ENCODE data around the gene NPR1. TPM values are rescaled to one million over a fixed set of nuclear protein-coding genes. Genes with fewer than 3 reads are reported as not detected.

The NPR1 gene
- total RNA-seq, 6 experiments from 2014 or later: 0.05 TPM; not detected in 5

DNA sequence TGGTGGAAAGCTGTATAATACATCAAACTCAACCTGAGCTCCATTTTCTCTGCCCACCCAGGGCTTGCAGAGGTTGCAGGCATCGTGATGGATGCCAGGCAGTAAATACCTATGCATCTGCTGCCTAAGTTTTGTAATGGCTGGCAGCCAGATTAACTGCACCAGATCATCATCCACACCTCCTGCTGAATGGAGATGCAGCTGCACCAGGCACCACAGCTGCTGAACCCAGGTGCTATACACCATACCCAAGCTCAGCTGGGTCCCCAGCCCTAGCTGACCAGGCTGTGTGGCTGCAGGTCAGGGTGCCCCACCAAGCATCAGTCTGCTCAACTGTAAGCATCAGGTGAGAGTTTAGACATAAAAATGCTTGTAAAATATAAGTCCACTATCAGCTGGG is 26.7 kb upstream of the NPR1 start:
- no peak overlapping the region for H3K27ac Mint-ChIP-seq
- TF ChIP-seq CTCF (IDR thresholded peaks at IDR 0.05): no peak
- H3K27me3 Mint-ChIP-seq (ENCODE audit: insufficient read depth): peaks cover 4% of the 10 kb centered on the region; the same call in 1 of the 2 replicates
- no peaks in the 10 kb centered on the region for H3K9me3 Mint-ChIP-seq
- peaks cover 8% of the 10 kb centered on the region for H3K36me3 Mint-ChIP-seq (ENCODE audit: low read depth)
- H3K4me3 Mint-ChIP-seq: no peak overlapping the region
- no peak for DNase-seq
- H3K4me1 Mint-ChIP-seq (ENCODE audit: low read depth): peaks cover 11% of the 10 kb centered on the region

DNA sequence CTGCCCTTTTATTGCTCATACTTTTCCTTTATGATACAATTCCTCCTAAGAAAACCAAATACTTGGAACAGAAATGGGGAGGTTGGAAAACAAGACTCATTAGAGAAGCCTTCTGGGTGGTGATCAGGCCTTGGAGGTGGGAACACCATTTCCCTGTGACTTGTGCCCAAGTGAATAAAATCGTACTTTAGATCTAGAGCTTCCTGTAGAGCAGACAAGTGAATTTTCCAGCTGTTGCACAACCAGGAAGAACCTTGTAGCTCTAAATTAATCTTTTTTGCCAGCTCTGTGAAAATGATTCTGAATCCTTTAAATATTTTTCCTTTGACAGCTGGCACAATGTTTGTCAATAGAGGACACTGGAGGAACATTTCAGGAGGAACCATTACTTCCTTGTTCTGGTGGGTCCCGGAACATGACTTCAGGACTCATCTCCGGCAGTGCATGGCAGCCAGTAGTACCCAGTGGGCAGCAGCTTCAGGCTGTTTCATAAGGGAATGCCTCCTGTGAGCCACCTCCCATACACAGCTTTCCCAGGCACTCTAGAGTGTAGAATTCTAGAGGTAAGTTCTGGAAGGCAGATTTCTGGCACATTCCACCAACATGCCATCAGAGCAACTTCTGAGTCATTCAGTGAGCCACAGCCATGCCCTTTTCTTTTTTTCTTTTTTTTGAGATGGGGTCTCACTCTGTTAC is 25.5 kb upstream of the NPR1 start:
- Mint-ChIP-seq H3K4me1 (ENCODE audit: low read depth) (peaks cover 10% of the 10 kb centered on the region), H3K9me3 (no peaks in the 10 kb centered on the region)

GRCh38 chr1:153655333-153655732 is 23.2 kb upstream of the NPR1 start:
- no peaks in the 10 kb centered on the region for H3K9me3 Mint-ChIP-seq
- no peak for TF ChIP-seq CTCF (IDR thresholded peaks at IDR 0.05)
- no peak overlapping the region for H3K4me3 Mint-ChIP-seq
- no peak for DNase-seq
- peaks cover 19% of the 10 kb centered on the region for H3K4me1 Mint-ChIP-seq (ENCODE audit: low read depth)
- no peak overlapping the region for H3K27ac Mint-ChIP-seq
- no peaks in the 10 kb centered on the region; the same call in 1 of the 2 replicates for H3K27me3 Mint-ChIP-seq (ENCODE audit: insufficient read depth)
- peaks cover 8% of the 10 kb centered on the region for H3K36me3 Mint-ChIP-seq (ENCODE audit: low read depth)

More for the DNA sequence above, 25.5 kb upstream of the NPR1 start:
- TF ChIP-seq CTCF (IDR thresholded peaks at IDR 0.05): no peak
- Mint-ChIP-seq H3K27me3 (ENCODE audit: insufficient read depth) (peaks cover 4% of the 10 kb centered on the region; the same call in 1 of the 2 replicates), H3K4me3 (no peak overlapping the region), H3K27ac (0 out of 2 replicates have a peak overlapping the region, but pooled peaks have one; percentile 3), H3K36me3 (ENCODE audit: low read depth) (no peaks in the 10 kb centered on the region; the same call in 1 of the 2 replicates)
- DNase-seq: peak; percentile 62

- H3K4me3 Mint-ChIP-seq: peak within 1 kb of the TSS; percentile 95
- peak within 1 kb of the TSS; percentile 82 for H3K27ac Mint-ChIP-seq
- no peaks in the 10 kb centered on the region; the same call in 1 of the 2 replicates for H3K27me3 Mint-ChIP-seq (ENCODE audit: insufficient read depth)
- peak; percentile 76 for DNase-seq
- no peaks in the 10 kb centered on the region for H3K9me3 Mint-ChIP-seq
- H3K36me3 Mint-ChIP-seq (ENCODE audit: low read depth): peaks cover 30% of the 10 kb centered on the region
- H3K4me1 Mint-ChIP-seq (ENCODE audit: low read depth): peaks cover 13% of the 10 kb centered on the region
- TF ChIP-seq CTCF (IDR thresholded peaks at IDR 0.05): peak; percentile 55
These were observed 19.9 kb upstream of the NPR1 start, which contains the start of gene SNAPIN for GRCh38 chr1:153658400-153659174. Gene SNAPIN, plus strand, starts transcription at chr1:153658703. Its CDS starts 41 bp downstream, at chr1:153658744.

DNA sequence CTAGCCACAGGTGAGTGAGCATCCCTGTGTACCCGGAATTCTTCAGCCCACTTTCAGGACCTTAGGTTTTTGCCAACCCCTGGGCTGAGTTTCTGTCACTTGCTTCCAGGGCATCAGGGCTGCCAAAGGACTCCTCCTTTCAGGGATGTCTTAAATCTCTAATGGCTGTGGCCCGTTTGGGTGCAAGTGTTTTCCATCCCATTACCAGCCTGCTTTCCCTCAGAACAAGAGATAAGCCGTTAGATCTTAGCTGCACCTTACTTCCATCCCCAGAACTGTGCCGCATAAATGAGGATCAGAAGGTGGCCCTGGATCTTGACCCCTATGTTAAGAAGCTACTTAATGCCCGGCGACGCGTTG is 19.3 kb upstream of the NPR1 start:
- Mint-ChIP-seq H3K4me1 (ENCODE audit: low read depth) (peaks cover 18% of the 10 kb centered on the region), H3K27ac (peak overlapping the region; percentile 82), H3K27me3 (ENCODE audit: insufficient read depth) (no peaks in the 10 kb centered on the region; the same call in 1 of the 2 replicates), H3K36me3 (ENCODE audit: low read depth) (peaks cover 34% of the 10 kb centered on the region), H3K4me3 (peak overlapping the region; percentile 95), H3K9me3 (no peaks in the 10 kb centered on the region)
- TF ChIP-seq CTCF (IDR thresholded peaks at IDR 0.05): no peak
- DNase-seq: no peak

All from HFFc6 (cell line).